Liver (tissue), 3 donors: ENCODE measurements around the gene PRSS38.

ENCODE experiments used
- GABPA ChIP-seq, 2 donors: IDR thresholded peaks in 1 of 2; conservative IDR thresholded peaks in 1 of 2; 2 replicates each; pipeline ENCODE4 v1.6.1; 2016; ENCODE audit warnings: antibody characterized with exemption in 2 of 2, mild to moderate bottlenecking in 1 of 2, moderate library complexity in 1 of 2
- HNF4G ChIP-seq: IDR thresholded peaks from 2 replicates; pipeline ENCODE4 v1.6.1; 2016; ENCODE audit warnings: antibody characterized with exemption
- JUND ChIP-seq, 2 donors: IDR thresholded peaks; 2 replicates each; pipeline ENCODE4 v1.6.1; 2016; ENCODE audit warnings: antibody characterized with exemption in 2 of 2
- RAD21 ChIP-seq, 2 donors: IDR thresholded peaks; 2 replicates each; pipeline ENCODE4 v1.6.1; 2016; ENCODE audit warnings: antibody characterized with exemption in 2 of 2, mild to moderate bottlenecking in 2 of 2
- RXRA ChIP-seq, 2 donors: IDR thresholded peaks; 2 replicates each; pipeline ENCODE4 v1.6.1; 2017 to 2018; ENCODE audit warnings: antibody characterized with exemption in 2 of 2, mild to moderate bottlenecking in 1 of 2
- SP1 ChIP-seq: IDR thresholded peaks from 2 replicates; pipeline ENCODE4 v1.6.1; 2018; ENCODE audit warnings: antibody characterized with exemption, mild to moderate bottlenecking
- TAF1 ChIP-seq: conservative IDR thresholded peaks from 2 replicates; pipeline ENCODE4 v1.6.1; 2016; ENCODE audit warnings: antibody characterized with exemption, mild to moderate bottlenecking
- TF ChIP-seq, protein P1 (sequence below): fragments of 150-350 bp; IDR thresholded peaks from 2 replicates; pipeline ENCODE4 v1.5.1; 2017; ENCODE audit warnings: improper control_type of control experiment, low read depth, low read length; ENCODE audit not compliant: missing input control
- TF ChIP-seq, protein P2 (sequence below): IDR thresholded peaks from 2 replicates; pipeline ENCODE4 v1.6.1; 2016; ENCODE audit warnings: antibody characterized with exemption, mild to moderate bottlenecking
- donor health status: healthy.
- donor health status: healthy.

DNA sequence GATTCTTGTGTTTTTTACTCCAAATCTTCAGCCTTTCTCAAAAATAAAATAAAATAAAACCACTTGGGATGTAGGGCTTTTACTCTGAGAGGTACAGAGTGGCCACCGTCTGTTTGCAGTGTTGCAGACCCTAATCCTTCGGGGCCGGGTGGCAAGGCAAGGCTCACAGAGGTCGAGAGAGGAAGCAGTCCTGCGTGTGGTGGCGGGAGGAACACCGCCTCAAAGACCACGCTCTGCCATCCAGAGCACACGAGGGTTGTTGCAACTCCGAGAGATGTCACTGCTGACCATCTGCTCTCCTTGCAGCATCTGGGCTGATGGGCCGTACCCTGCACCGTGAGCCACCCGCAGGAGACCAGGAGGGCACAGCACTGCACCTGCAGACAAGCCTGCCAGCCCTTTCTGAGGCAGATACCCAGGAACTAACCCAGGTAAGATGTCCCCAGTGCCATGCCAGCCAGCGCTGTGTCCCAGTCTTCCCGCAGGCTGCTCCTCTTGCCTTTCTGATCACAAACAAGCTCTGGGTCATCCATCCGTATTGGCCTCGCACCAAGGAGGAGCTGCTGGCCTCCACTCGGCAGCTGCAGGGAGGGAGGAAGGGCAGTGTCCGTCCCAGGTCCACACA is 48.7 kb upstream of the PRSS38 start:
- TF ChIP-seq, protein P1, sequence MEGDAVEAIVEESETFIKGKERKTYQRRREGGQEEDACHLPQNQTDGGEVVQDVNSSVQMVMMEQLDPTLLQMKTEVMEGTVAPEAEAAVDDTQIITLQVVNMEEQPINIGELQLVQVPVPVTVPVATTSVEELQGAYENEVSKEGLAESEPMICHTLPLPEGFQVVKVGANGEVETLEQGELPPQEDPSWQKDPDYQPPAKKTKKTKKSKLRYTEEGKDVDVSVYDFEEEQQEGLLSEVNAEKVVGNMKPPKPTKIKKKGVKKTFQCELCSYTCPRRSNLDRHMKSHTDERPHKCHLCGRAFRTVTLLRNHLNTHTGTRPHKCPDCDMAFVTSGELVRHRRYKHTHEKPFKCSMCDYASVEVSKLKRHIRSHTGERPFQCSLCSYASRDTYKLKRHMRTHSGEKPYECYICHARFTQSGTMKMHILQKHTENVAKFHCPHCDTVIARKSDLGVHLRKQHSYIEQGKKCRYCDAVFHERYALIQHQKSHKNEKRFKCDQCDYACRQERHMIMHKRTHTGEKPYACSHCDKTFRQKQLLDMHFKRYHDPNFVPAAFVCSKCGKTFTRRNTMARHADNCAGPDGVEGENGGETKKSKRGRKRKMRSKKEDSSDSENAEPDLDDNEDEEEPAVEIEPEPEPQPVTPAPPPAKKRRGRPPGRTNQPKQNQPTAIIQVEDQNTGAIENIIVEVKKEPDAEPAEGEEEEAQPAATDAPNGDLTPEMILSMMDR = no peak
- no peak for TF ChIP-seq JUND (IDR thresholded peaks at IDR 0.05)
- no peak for TF ChIP-seq SP1
- TF ChIP-seq RAD21 (IDR thresholded peaks at IDR 0.05) = no peak
- no peak for TF ChIP-seq RXRA (IDR thresholded peaks at IDR 0.05)
- no peak for TF ChIP-seq TAF1
- no peak for TF ChIP-seq GABPA (IDR thresholded peaks at IDR 0.05 in 1 of 2, conservative IDR thresholded peaks at IDR 0.05 in 1 of 2)
- TF ChIP-seq, protein P2, sequence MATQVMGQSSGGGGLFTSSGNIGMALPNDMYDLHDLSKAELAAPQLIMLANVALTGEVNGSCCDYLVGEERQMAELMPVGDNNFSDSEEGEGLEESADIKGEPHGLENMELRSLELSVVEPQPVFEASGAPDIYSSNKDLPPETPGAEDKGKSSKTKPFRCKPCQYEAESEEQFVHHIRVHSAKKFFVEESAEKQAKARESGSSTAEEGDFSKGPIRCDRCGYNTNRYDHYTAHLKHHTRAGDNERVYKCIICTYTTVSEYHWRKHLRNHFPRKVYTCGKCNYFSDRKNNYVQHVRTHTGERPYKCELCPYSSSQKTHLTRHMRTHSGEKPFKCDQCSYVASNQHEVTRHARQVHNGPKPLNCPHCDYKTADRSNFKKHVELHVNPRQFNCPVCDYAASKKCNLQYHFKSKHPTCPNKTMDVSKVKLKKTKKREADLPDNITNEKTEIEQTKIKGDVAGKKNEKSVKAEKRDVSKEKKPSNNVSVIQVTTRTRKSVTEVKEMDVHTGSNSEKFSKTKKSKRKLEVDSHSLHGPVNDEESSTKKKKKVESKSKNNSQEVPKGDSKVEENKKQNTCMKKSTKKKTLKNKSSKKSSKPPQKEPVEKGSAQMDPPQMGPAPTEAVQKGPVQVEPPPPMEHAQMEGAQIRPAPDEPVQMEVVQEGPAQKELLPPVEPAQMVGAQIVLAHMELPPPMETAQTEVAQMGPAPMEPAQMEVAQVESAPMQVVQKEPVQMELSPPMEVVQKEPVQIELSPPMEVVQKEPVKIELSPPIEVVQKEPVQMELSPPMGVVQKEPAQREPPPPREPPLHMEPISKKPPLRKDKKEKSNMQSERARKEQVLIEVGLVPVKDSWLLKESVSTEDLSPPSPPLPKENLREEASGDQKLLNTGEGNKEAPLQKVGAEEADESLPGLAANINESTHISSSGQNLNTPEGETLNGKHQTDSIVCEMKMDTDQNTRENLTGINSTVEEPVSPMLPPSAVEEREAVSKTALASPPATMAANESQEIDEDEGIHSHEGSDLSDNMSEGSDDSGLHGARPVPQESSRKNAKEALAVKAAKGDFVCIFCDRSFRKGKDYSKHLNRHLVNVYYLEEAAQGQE = no peak
- TF ChIP-seq HNF4G = no peak
